K562 (cell line): Measurements from ENCODE around the gene PDE6G. TPM values are rescaled to one million over a fixed set of nuclear protein-coding genes. Genes with fewer than 3 reads are reported as not detected.

ENCODE experiments used
- ATAC-seq: fragments of 200-7000 bp; cut with Tn5 transposase; 3 replicates; pipeline ENCODE4 v1.9.1; 2020; ENCODE audit warnings: moderate library complexity
- BruUV-seq: library from RNA; stranded (reverse); fragments of 400-500 nt; replicated peaks from 2 replicates; lab custom pipeline; 2021; lab: Mats Ljungman, UMichigan
- CTCF ChIA-PET: fragments of 300-600 bp; formaldehyde crosslinking; extraction: SDS; loops from one replicate; lab custom pipeline; 2021; ENCODE audit warnings: low intra/inter-chr PET ratio; lab: Yijun Ruan, JAX
- POLR2A ChIA-PET: fragments of 300-600, 350-650 bp; sonication (Branson Sonifier 250); formaldehyde crosslinking; extraction: SDS; loops from one replicate; lab custom pipeline; 2021; ENCODE audit warnings: antibody characterized with exemption, inconsistent platforms; lab: Yijun Ruan, JAX
- DNase-seq, 4 experiments: peaks; one replicate each; pipeline versions ENCODE4 v3.0.0 to v3.0.0-alpha.2; 2011 to 2018; ENCODE audit warnings: low spot score in 3 of 4, mixed read lengths in 3 of 4; ENCODE audit errors: extremely low read depth in 1 of 4
- FAIRE-seq: peaks from 2 replicates; lab custom pipeline; 2011; peaks lifted over from hg19 to GRCh38; lab: Jason Lieb, UNC
- H2AFZ ChIP-seq: 2 replicates; pipeline ENCODE4 v1.6.0; 2011; ENCODE audit warnings: low read depth, low read length, control low read depth, inconsistent platforms
- H3K27ac ChIP-seq: fragments of 200-600 bp; 3 replicates; pipeline ENCODE4 v1.8.0; 2011; ENCODE audit warnings: low read depth, mild to moderate bottlenecking, control low read depth, inconsistent platforms, low read length, moderate library complexity, mixed read lengths; ENCODE audit errors: extremely low read depth
- H3K27me3 ChIP-seq, 2 experiments: fragments of 300-600 bp in 1 of 2; 2 replicates in 1 of 2; 3 replicates in 1 of 2; pipeline versions ENCODE4 v1.6.0 to v1.8.0; 2011; ENCODE audit warnings: inconsistent platforms in 2 of 2, low read length in 2 of 2, mild to moderate bottlenecking in 1 of 2, mixed read lengths in 1 of 2, moderate library complexity in 1 of 2; ENCODE audit not compliant: control insufficient read depth in 2 of 2, insufficient read depth in 2 of 2
- H3K36me3 ChIP-seq: fragments of 300-600 bp; 3 replicates; pipeline ENCODE4 v1.8.0; 2011; ENCODE audit warnings: mild to moderate bottlenecking, low read length, inconsistent platforms; ENCODE audit not compliant: control insufficient read depth, insufficient read depth
- H3K4me1 ChIP-seq, 2 experiments: fragments of 200-600 bp in 1 of 2; replicated peaks in 1 of 2; 2 replicates in 1 of 2; 3 replicates in 1 of 2; pipeline versions ENCODE4 v1.5.1 to v1.8.0; 2011; ENCODE audit warnings: inconsistent platforms in 2 of 2, low read length in 2 of 2, mild to moderate bottlenecking in 1 of 2, mixed read lengths in 1 of 2, moderate library complexity in 1 of 2; ENCODE audit not compliant: control insufficient read depth in 2 of 2, insufficient read depth in 2 of 2
- H3K4me2 ChIP-seq: 2 replicates; pipeline ENCODE4 v1.6.1; 2011; ENCODE audit warnings: low read length, control low read depth, inconsistent platforms, mixed read lengths; ENCODE audit not compliant: insufficient read depth
- H3K4me3 ChIP-seq: fragments of 200-600 bp; sonication (generic), shearing (Covaris generic); 2 replicates; pipeline ENCODE4 v1.5.1; 2016; ENCODE audit warnings: control low read depth, inconsistent platforms
- H3K79me2 ChIP-seq: fragments of 200-600 bp; 3 replicates; pipeline ENCODE4 v1.8.0; 2011; ENCODE audit warnings: low read length, inconsistent platforms; ENCODE audit not compliant: control insufficient read depth, insufficient read depth
- H3K9ac ChIP-seq, 2 experiments: 2 replicates each; pipeline versions ENCODE4 v1.6.0 to v1.6.1; 2011; ENCODE audit warnings: low read depth in 2 of 2, low read length in 2 of 2, control low read depth in 1 of 2, inconsistent platforms in 1 of 2, mild to moderate bottlenecking in 1 of 2, mixed read lengths in 1 of 2; ENCODE audit not compliant: insufficient read depth in 1 of 2
- H3K9me1 ChIP-seq: one replicate; pipeline ENCODE4 v1.6.0; 2011; ENCODE audit warnings: inconsistent platforms, mild to moderate bottlenecking, low read length, moderate library complexity; ENCODE audit not compliant: control insufficient read depth, insufficient read depth
- H3K9me3 ChIP-seq: replicated peaks from 2 replicates; pipeline ENCODE4 v1.5.1; 2011; ENCODE audit warnings: low read depth, low read length, inconsistent platforms; ENCODE audit not compliant: control insufficient read depth, insufficient read depth
- H4K20me1 ChIP-seq: replicated peaks from 2 replicates; pipeline ENCODE4 v1.6.1; 2011; ENCODE audit warnings: low read length, inconsistent platforms, mixed read lengths; ENCODE audit not compliant: control insufficient read depth, insufficient read depth
- ZNF436 ChIP-seq: fragments of 250-450, 450-650 bp; sonication (Bioruptor Pico); formaldehyde crosslinking; IDR thresholded peaks from 2 replicates; pipeline ENCODE4 v1.7.0; 2020; ENCODE audit warnings: mild to moderate bottlenecking
- WGBS: fragments of 100-300 bp; shearing (Covaris generic); methylation state at CpG from one replicate; pipeline ENCODE4 v1.1.6; 2016; ENCODE audit warnings: low coverage, mixed read lengths; ENCODE audit not compliant: insufficient coverage; ENCODE audit errors: missing lambda C conversion rate; 5-methylcytosine and 5-hydroxymethylcytosine counted together
- in situ Hi-C: fragments of 300-500 bp; cut with MboI; formaldehyde crosslinking; loops from 4 replicates; pipeline ENCODE4 v1.15.0; 2018; ENCODE audit warnings: inconsistent platforms, mixed read lengths
- intact Hi-C: fragments of 100-400 bp; cut with micrococcal nuclease; formaldehyde crosslinking; loops from 2 replicates; pipeline ENCODE4 v1.14.2; 2022
- polyA plus RNA-seq, 8 experiments: library from polyadenylated mRNA; depleted of rRNA in 4 of 8; stranded (reverse) in 5 of 8; unstranded in 3 of 8; fragments of >200 nt; fragmentation: Nextera tagmentation in 2 of 8; fragmentation: Illumina TruSeq in 1 of 8; extraction: Ambion mirVana in 2 of 8; extraction: Trizol in 1 of 8; gene quantifications; 2 replicates each; pipeline versions ENCODE4 v1.2.1 to v1.2.3, GENCODE V29; 2011 to 2014; ENCODE audit warnings: inconsistent platforms in 1 of 8, missing spikeins in 1 of 8
- total RNA-seq, 7 experiments: library from RNA; depleted of rRNA in 6 of 7; stranded (reverse); fragments of >200 nt in 6 of 7; fragmentation: Illumina TruSeq in 2 of 7; extraction: Trizol in 2 of 7; gene quantifications; 2 replicates each; pipeline versions ENCODE4 v1.2.1 to v1.2.3, GENCODE V29; 2011 to 2021; ENCODE audit warnings: low replicate concordance in 1 of 7
- TF ChIP-seq, protein P1 (sequence below): sonication (generic); formaldehyde crosslinking; IDR thresholded peaks from 2 replicates; pipeline ENCODE4 v1.8.1; 2023; ENCODE audit warnings: mild to moderate bottlenecking, missing genetic modification reagents

PDE6G gene
- total and polyA plus RNA-seq, 9 of the 15 experiments (the other 6 are each of a cell fraction or from before 2014, with no cell fraction given): 0.14 to 0.59 TPM; not detected in 7

DNA sequence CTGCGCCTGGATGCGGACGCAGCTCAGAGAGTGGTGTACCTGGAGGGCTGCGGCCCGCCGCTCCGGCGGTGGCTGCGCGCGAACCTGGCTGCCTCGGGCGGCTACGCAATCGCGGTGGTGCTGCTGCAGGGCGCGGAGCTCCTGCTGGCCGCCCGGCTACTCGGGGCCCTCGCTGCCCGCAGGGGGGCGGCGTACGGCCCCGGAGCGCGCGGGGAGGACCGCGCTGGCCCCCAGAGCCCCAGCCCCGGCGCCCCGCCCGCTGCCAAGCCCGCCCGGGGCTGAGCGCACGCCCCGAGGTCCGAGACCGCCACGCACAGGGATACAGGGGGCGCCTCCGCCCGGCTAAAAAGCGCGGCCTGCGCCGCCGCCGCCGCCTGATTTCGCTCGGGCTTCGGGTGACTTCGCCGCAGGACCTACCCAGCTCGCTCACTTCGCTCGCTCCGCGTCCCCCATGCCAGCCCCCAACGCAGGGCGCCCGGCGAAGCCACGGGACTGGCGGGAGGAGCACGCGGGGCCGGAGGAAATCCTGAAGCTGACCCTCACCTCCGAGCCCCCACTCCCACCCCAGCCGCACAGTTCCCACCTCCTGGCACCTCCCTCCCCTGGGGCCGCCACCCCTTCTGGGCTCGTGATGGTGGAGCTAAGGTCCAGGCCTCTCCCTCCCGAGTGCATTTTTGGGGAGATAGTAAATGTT, 8.2 kb downstream of the PDE6G start:
- no peak for FAIRE-seq
- Histone ChIP-seq H3K4me3 (no peak overlapping the region), H3K4me2 (no peak overlapping the region), H3K9ac (no peak overlapping the region), H3K79me2 (no peaks in the 10 kb centered on the region)
- TF ChIP-seq, protein P1, sequence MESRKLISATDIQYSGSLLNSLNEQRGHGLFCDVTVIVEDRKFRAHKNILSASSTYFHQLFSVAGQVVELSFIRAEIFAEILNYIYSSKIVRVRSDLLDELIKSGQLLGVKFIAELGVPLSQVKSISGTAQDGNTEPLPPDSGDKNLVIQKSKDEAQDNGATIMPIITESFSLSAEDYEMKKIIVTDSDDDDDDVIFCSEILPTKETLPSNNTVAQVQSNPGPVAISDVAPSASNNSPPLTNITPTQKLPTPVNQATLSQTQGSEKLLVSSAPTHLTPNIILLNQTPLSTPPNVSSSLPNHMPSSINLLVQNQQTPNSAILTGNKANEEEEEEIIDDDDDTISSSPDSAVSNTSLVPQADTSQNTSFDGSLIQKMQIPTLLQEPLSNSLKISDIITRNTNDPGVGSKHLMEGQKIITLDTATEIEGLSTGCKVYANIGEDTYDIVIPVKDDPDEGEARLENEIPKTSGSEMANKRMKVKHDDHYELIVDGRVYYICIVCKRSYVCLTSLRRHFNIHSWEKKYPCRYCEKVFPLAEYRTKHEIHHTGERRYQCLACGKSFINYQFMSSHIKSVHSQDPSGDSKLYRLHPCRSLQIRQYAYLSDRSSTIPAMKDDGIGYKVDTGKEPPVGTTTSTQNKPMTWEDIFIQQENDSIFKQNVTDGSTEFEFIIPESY (CRISPR knock-in tag): 0 out of 2 replicates have a peak, but pooled peaks have one; percentile 25
- TF ChIP-seq ZNF436: no peak
- TF ChIP-seq, all 486 proteins: peak for 1
- no peak overlapping the region for H2AFZ ChIP-seq
- intact Hi-C loops (no loop called here), in situ Hi-C loops (no loop called here)
- no peaks in the 10 kb centered on the region for H4K20me1 ChIP-seq
- ATAC-seq (no peak), DNase-seq (peak in 1 of 4 experiments; percentile 3)
- no TSS peak for BruUV-seq
- 97% methylated on average over 41 of the region's 78 CpGs for WGBS
- H3K27me3 ChIP-seq: no peaks in the 10 kb centered on the region
- ChIA-PET POLR2A (interaction anchor here (1.0 to 1.7 kb wide), 2 partner anchors 10 to 136 kb away, joined by 3 to 4 read pairs; partner anchors contain the start of gene ACTG1), CTCF (no interaction called here)
- H3K9me1 ChIP-seq: no peaks in the 10 kb centered on the region
- H3K36me3 ChIP-seq: no peaks in the 10 kb centered on the region
- no peak overlapping the region for H3K27ac ChIP-seq
- H3K4me1 ChIP-seq: peaks cover 20 to 72% of the 10 kb centered on the region in 2 experiments; a peak in 4 of 5 replicates
- H3K9me3 ChIP-seq: peaks cover 6% of the 10 kb centered on the region
